Esophagus muscularis mucosa (tissue), 3 donors: ENCODE results near the gene SAA4.

Source experiments
- CTCF ChIP-seq, 3 experiments: fragments of 200-600 bp in 2 of 3; fragments of 450-650 bp in 1 of 3; sonication (generic) in 2 of 3; IDR thresholded peaks; one replicate each; pipeline ENCODE4 v1.5.1; 2017 to 2019; ENCODE audit warnings: antibody characterized with exemption in 3 of 3, mild to moderate bottlenecking in 2 of 3, moderate library complexity in 1 of 3
- POLR2A ChIP-seq: fragments of 450-650 bp; IDR thresholded peaks from one replicate; pipeline ENCODE4 v1.6.1; 2017; ENCODE audit warnings: antibody characterized with exemption, moderate library complexity, mild to moderate bottlenecking, low read depth

GRCh38 chr11:18236664-18237356 lies at the start of gene SAA4:
- no peak for TF ChIP-seq CTCF (IDR thresholded peaks at IDR 0.05)
- TF ChIP-seq POLR2A = no peak
